GM21447 (cell line): ENCODE data around the gene MAPK8.

Experiments used
- ATAC-seq: cut with Tn5 transposase; IDR thresholded peaks from one replicate; pipeline ENCODE4 v1.9.1; 2021; ENCODE audit not compliant: unreplicated experiment

Gene MAPK8

GRCh38 chr10:48291190-48291589, 15.3 kb upstream of the MAPK8 start:
- ATAC-seq = no peak

- no peak for ATAC-seq
Measured at GRCh38 chr10:48292616-48293015, 13.9 kb upstream of the MAPK8 start.

GRCh38 chr10:48294431-48294830, 12.0 kb upstream of the MAPK8 start:
- ATAC-seq = no peak

GRCh38 chr10:48296576-48297098, 9.8 kb upstream of the MAPK8 start:
- no peak for ATAC-seq

- no peak for ATAC-seq
Measured at GRCh38 chr10:48299066-48299465, 7.4 kb upstream of the MAPK8 start.

GRCh38 chr10:48299692-48300091, 6.8 kb upstream of the MAPK8 start:
- no peak for ATAC-seq

GRCh38 chr10:48300556-48300955, 5.9 kb upstream of the MAPK8 start:
- ATAC-seq = no peak

GRCh38 chr10:48302515-48303476, 3.7 kb upstream of the MAPK8 start:
- ATAC-seq = no peak

- ATAC-seq = no peak
Measured at GRCh38 chr10:48305905-48306264, 592 bp upstream of the MAPK8 start.

GRCh38 chr10:48306870-48307710, 613 bp downstream of the MAPK8 start:
- peak; percentile 25 for ATAC-seq

- no peak for ATAC-seq
Measured at GRCh38 chr10:48307711-48308018, 1.2 kb downstream of the MAPK8 start.

- no peak for ATAC-seq
Measured at GRCh38 chr10:48309711-48310226, 3.3 kb downstream of the MAPK8 start.

GRCh38 chr10:48314107-48314506, 7.6 kb downstream of the MAPK8 start:
- ATAC-seq = no peak

- ATAC-seq = no peak
Measured at GRCh38 chr10:48316236-48316635, 9.8 kb downstream of the MAPK8 start.

- ATAC-seq = no peak
Measured at GRCh38 chr10:48317321-48317990, 11.0 kb downstream of the MAPK8 start.

GRCh38 chr10:48322017-48322416, 15.5 kb downstream of the MAPK8 start:
- ATAC-seq = no peak

- no peak for ATAC-seq
Measured at GRCh38 chr10:48324580-48324979, 18.1 kb downstream of the MAPK8 start.

- no peak for ATAC-seq
Measured at GRCh38 chr10:48330269-48330668, 23.8 kb downstream of the MAPK8 start.

GRCh38 chr10:48331436-48331835, 25.0 kb downstream of the MAPK8 start:
- ATAC-seq = peak; percentile 61

- ATAC-seq = no peak
Measured at GRCh38 chr10:48332166-48332870, 25.8 kb downstream of the MAPK8 start.

GRCh38 chr10:48332871-48333216, 26.4 kb downstream of the MAPK8 start:
- no peak for ATAC-seq
